Astrocyte (in vitro differentiated cells and primary cell): ENCODE measurements around the gene ASB5. TPM values are rescaled to one million over a fixed set of nuclear protein-coding genes. Genes with fewer than 3 reads are reported as not detected.
A peak's percentile ranks its signal among the peaks of the same experiment; 100 is the strongest.

ENCODE experiments used
- DNase-seq: peaks from one replicate; pipeline ENCODE4 v3.0.0-alpha.2; 2010; ENCODE audit warnings: low read depth
- FAIRE-seq: peaks from 2 replicates; lab custom pipeline; 2011; peaks lifted over from hg19 to GRCh38; lab: Jason Lieb, UNC
- H2AFZ ChIP-seq: 2 replicates; pipeline ENCODE4 v1.6.0; 2012; ENCODE audit warnings: low read depth, low read length, inconsistent platforms
- H3K27ac ChIP-seq: 2 replicates; pipeline ENCODE4 v1.5.1; 2011; ENCODE audit warnings: low read depth, low read length, inconsistent platforms
- H3K27me3 ChIP-seq: 2 replicates; pipeline ENCODE4 v1.6.0; 2011; ENCODE audit warnings: low read length, inconsistent platforms; ENCODE audit not compliant: insufficient read depth
- H3K36me3 ChIP-seq: 2 replicates; pipeline ENCODE4 v1.5.1; 2011; ENCODE audit warnings: low read length, inconsistent platforms; ENCODE audit not compliant: insufficient read depth
- H3K4me1 ChIP-seq: 2 replicates; pipeline ENCODE4 v1.5.1; 2011; ENCODE audit warnings: low read length, inconsistent platforms; ENCODE audit not compliant: insufficient read depth
- H3K4me2 ChIP-seq: 2 replicates; pipeline ENCODE4 v1.6.0; 2012; ENCODE audit warnings: low read length, inconsistent platforms
- H3K4me3 ChIP-seq: 2 replicates; pipeline ENCODE4 v1.5.1; 2011; ENCODE audit warnings: low read depth, mild to moderate bottlenecking, low read length, inconsistent platforms; ENCODE audit not compliant: insufficient read depth
- H3K79me2 ChIP-seq: 2 replicates; pipeline ENCODE4 v1.6.0; 2012; ENCODE audit warnings: mild to moderate bottlenecking, low read length, inconsistent platforms; ENCODE audit not compliant: insufficient read depth
- H3K9ac ChIP-seq: 2 replicates; pipeline ENCODE4 v1.6.0; 2012; ENCODE audit warnings: mild to moderate bottlenecking, low read length, inconsistent platforms
- H3K9me3 ChIP-seq: 2 replicates; pipeline ENCODE4 v1.5.1; 2012; ENCODE audit warnings: low read depth, mild to moderate bottlenecking, low read length, inconsistent platforms; ENCODE audit not compliant: insufficient read depth
- H4K20me1 ChIP-seq: 2 replicates; pipeline ENCODE4 v1.6.0; 2012; ENCODE audit warnings: low read length, inconsistent platforms; ENCODE audit not compliant: insufficient read depth
- H3K27ac Mint-ChIP-seq: one replicate; pipeline ENCODE4 v1.8.0; 2021; ENCODE audit warnings: mild to moderate bottlenecking, mixed read lengths; ENCODE audit not compliant: unreplicated experiment
- H3K27me3 Mint-ChIP-seq: one replicate; pipeline ENCODE4 v1.8.0; 2021; ENCODE audit warnings: low read depth, mixed read lengths; ENCODE audit not compliant: unreplicated experiment
- H3K36me3 Mint-ChIP-seq: one replicate; pipeline ENCODE4 v1.8.0; 2021; ENCODE audit warnings: low read depth, mixed read lengths; ENCODE audit not compliant: unreplicated experiment
- H3K4me1 Mint-ChIP-seq: one replicate; pipeline ENCODE4 v1.8.0; 2021; ENCODE audit warnings: low read depth, mixed read lengths; ENCODE audit not compliant: unreplicated experiment
- H3K4me3 Mint-ChIP-seq: one replicate; pipeline ENCODE4 v1.8.0; 2021; ENCODE audit warnings: mild to moderate bottlenecking, moderate library complexity, mixed read lengths; ENCODE audit not compliant: unreplicated experiment
- H3K9me3 Mint-ChIP-seq: one replicate; pipeline ENCODE4 v1.8.0; 2021; ENCODE audit warnings: mild to moderate bottlenecking, mixed read lengths; ENCODE audit not compliant: unreplicated experiment
- EZH2 ChIP-seq: IDR thresholded peaks from 2 replicates; pipeline ENCODE4 v1.6.1; 2012; ENCODE audit warnings: mild to moderate bottlenecking, low read length, inconsistent platforms; ENCODE audit not compliant: insufficient read depth
- total RNA-seq: library from RNA; stranded (reverse); gene quantifications from 2 replicates; pipeline ENCODE4 v1.2.1, GENCODE V29; 2021
- TF ChIP-seq, protein P1 (sequence below): IDR thresholded peaks from 2 replicates; pipeline ENCODE4 v1.5.1; 2011; ENCODE audit warnings: low read depth, mild to moderate bottlenecking, inconsistent platforms, low read length, moderate library complexity; ENCODE audit not compliant: insufficient read depth

The ASB5 gene
- total RNA-seq, 1 donor from 2014 or later: 0.43 TPM

DNA sequence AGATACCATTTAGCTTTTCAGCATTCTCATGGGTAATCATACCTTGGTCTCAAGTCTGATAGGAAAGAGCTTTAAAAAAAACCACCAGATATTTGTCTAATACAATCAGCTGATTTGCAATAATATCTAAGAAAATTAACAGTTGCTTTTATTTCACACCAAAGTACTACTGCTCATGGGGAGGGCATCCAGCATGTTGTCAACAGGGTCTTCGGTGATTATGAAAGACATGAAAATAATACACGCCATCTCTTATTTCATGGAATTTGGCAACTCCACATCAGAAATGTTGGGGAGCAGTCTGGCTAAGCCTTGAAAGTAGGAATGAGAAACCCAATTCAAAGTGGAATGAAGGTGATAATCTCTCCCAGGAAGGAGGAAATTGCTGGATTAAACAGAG lies 3.0 kb downstream of the ASB5 start:
- FAIRE-seq: no peak
- Mint-ChIP-seq H3K27ac (no peak overlapping the region), H3K27me3 (no peaks in the 10 kb centered on the region), H3K36me3 (no peaks in the 10 kb centered on the region), H3K4me3 (no peak overlapping the region), H3K4me1 (peaks cover 14% of the 10 kb centered on the region), H3K9me3 (no peaks in the 10 kb centered on the region)
- Histone ChIP-seq H3K4me1 (peaks cover 8% of the 10 kb centered on the region), H3K36me3 (no peaks in the 10 kb centered on the region), H3K9me3 (no peaks in the 10 kb centered on the region), H4K20me1 (no peaks in the 10 kb centered on the region), H2AFZ (no peak overlapping the region), H3K27me3 (no peaks in the 10 kb centered on the region), H3K27ac (no peak overlapping the region), H3K9ac (no peak overlapping the region), H3K4me3 (no peak overlapping the region), H3K79me2 (no peaks in the 10 kb centered on the region), H3K4me2 (no peak overlapping the region)
- TF ChIP-seq, protein P1, sequence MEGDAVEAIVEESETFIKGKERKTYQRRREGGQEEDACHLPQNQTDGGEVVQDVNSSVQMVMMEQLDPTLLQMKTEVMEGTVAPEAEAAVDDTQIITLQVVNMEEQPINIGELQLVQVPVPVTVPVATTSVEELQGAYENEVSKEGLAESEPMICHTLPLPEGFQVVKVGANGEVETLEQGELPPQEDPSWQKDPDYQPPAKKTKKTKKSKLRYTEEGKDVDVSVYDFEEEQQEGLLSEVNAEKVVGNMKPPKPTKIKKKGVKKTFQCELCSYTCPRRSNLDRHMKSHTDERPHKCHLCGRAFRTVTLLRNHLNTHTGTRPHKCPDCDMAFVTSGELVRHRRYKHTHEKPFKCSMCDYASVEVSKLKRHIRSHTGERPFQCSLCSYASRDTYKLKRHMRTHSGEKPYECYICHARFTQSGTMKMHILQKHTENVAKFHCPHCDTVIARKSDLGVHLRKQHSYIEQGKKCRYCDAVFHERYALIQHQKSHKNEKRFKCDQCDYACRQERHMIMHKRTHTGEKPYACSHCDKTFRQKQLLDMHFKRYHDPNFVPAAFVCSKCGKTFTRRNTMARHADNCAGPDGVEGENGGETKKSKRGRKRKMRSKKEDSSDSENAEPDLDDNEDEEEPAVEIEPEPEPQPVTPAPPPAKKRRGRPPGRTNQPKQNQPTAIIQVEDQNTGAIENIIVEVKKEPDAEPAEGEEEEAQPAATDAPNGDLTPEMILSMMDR: no peak
- no peak for TF ChIP-seq EZH2
- DNase-seq: no peak

DNA sequence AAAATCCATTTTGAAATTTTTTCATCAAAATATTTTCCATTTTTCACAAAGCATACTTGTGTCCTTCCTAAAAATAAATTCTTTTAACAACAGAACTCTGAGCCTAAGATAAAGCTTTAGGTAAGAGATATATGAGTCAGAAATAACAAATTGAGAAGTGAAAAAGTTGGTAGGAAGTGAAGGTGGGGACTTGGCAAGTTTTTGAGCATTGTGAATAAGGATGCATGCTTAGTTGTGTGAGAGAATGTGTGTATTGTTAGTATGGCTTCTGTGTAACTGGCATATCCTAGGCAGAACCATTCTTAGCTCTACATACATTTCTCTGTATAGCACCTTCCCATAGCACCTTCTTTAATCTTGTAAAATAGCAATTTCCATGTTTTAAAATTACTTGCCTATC lies 6.8 kb downstream of the ASB5 start:
- no peak overlapping the region for H2AFZ ChIP-seq
- peaks cover 4% of the 10 kb centered on the region for H3K4me1 ChIP-seq
- no peaks in the 10 kb centered on the region for H3K36me3 ChIP-seq
- H3K9me3 Mint-ChIP-seq: no peaks in the 10 kb centered on the region
- H3K27me3 ChIP-seq: no peaks in the 10 kb centered on the region
- no peak overlapping the region for H3K27ac Mint-ChIP-seq
- no peak for DNase-seq
- H3K79me2 ChIP-seq: no peaks in the 10 kb centered on the region
- H3K9ac ChIP-seq: no peak overlapping the region
- H3K36me3 Mint-ChIP-seq: no peaks in the 10 kb centered on the region
- no peak overlapping the region for H3K27ac ChIP-seq
- H3K4me1 Mint-ChIP-seq: peaks cover 14% of the 10 kb centered on the region
- no peaks in the 10 kb centered on the region for H3K9me3 ChIP-seq
- H3K27me3 Mint-ChIP-seq: no peaks in the 10 kb centered on the region
- H4K20me1 ChIP-seq: no peaks in the 10 kb centered on the region
- no peak overlapping the region for H3K4me3 ChIP-seq
- TF ChIP-seq, protein P1: no peak
- no peak for TF ChIP-seq EZH2
- H3K4me2 ChIP-seq: no peak overlapping the region
- no peak for FAIRE-seq
- no peak overlapping the region for H3K4me3 Mint-ChIP-seq

DNA sequence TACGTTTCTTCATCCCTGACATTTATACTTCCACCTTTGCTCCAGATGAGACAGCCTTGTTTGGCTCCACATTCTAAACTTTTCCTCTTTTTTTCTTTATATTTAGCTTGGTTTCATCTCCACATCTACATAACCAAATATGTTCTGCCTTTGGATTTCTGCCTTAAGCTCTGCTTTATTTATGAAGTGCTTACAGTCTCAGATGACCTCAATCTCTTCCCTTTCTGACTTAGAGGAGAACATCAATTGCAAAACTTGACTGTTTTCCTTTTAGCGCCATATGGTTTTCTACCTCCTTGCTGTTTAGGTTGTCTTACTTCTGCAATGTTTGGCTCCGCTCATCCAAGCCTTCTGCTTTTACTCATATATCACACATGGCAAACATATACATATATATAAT lies 7.5 kb downstream of the ASB5 start:
- peaks cover 14% of the 10 kb centered on the region for H3K4me1 Mint-ChIP-seq
- Histone ChIP-seq H3K4me2 (no peak overlapping the region), H3K79me2 (no peaks in the 10 kb centered on the region), H3K4me3 (no peak overlapping the region), H2AFZ (no peak overlapping the region), H3K4me1 (peaks cover 11% of the 10 kb centered on the region), H3K27ac (no peak overlapping the region), H3K9ac (no peak overlapping the region), H3K9me3 (no peaks in the 10 kb centered on the region), H3K27me3 (no peaks in the 10 kb centered on the region), H3K36me3 (no peaks in the 10 kb centered on the region), H4K20me1 (no peaks in the 10 kb centered on the region)
- DNase-seq (no peak), FAIRE-seq (peak; percentile 50)
- no peak overlapping the region for H3K4me3 Mint-ChIP-seq
- H3K27me3 Mint-ChIP-seq: no peaks in the 10 kb centered on the region
- TF ChIP-seq, protein P1: no peak
- no peak for TF ChIP-seq EZH2
- no peaks in the 10 kb centered on the region for H3K9me3 Mint-ChIP-seq
- no peaks in the 10 kb centered on the region for H3K36me3 Mint-ChIP-seq
- H3K27ac Mint-ChIP-seq: no peak overlapping the region
